Measurements from ENCODE around the gene VPS37D. TPM values are rescaled to one million over a fixed set of nuclear protein-coding genes. Genes with fewer than 3 reads are reported as not detected.

The VPS37D gene
- total and polyA plus RNA-seq, 3 donors from 2014 or later: 10.3 to 24.8 (median 15.0) TPM

- Histone ChIP-seq H3K27ac (no peak overlapping the region), H3K9me3 (no peaks in the 10 kb centered on the region), H3K4me3 (no peak overlapping the region), H3K27me3 (no peaks in the 10 kb centered on the region), H3K4me1 (no peaks in the 10 kb centered on the region), H3K36me3 (ENCODE audit: low read depth, missing control alignments) (no peaks in the 10 kb centered on the region)
- TF ChIP-seq POLR2A (IDR thresholded peaks at IDR 0.05): no peak
- no peak for TF ChIP-seq CTCF (IDR thresholded peaks at IDR 0.05)
- no peak for DNase-seq
- WGBS, 2 donors: 89% methylated on average over 8 of the region's 8 CpGs
- intact Hi-C loops (cut with DNase I; ENCODE audit: low total_unique reads): no loop called here
Measured at GRCh38 chr7:73635428-73636200, 32.0 kb upstream of the VPS37D start.

GRCh38 chr7:73638911-73639310, 28.7 kb upstream of the VPS37D start:
- 66 to 81% methylated on average over 3 of the region's 3 CpGs for WGBS, 2 donors
- H3K4me1 ChIP-seq: no peaks in the 10 kb centered on the region
- no peaks in the 10 kb centered on the region for H3K36me3 ChIP-seq (ENCODE audit: low read depth, missing control alignments)
- H3K27ac ChIP-seq: no peak overlapping the region
- no peak overlapping the region for H3K4me3 ChIP-seq
- no peaks in the 10 kb centered on the region for H3K9me3 ChIP-seq
- DNase-seq: no peak
- intact Hi-C loops (cut with DNase I; ENCODE audit: low total_unique reads): no loop called here
- TF ChIP-seq CTCF (IDR thresholded peaks at IDR 0.05) (no peak), POLR2A (IDR thresholded peaks at IDR 0.05) (no peak)
- no peaks in the 10 kb centered on the region for H3K27me3 ChIP-seq

- no peak for TF ChIP-seq POLR2A (IDR thresholded peaks at IDR 0.05)
- no peak for TF ChIP-seq CTCF (IDR thresholded peaks at IDR 0.05)
- H3K9me3 ChIP-seq: no peaks in the 10 kb centered on the region
- H3K27me3 ChIP-seq: no peaks in the 10 kb centered on the region
- H3K36me3 ChIP-seq (ENCODE audit: low read depth, missing control alignments): no peaks in the 10 kb centered on the region
- H3K4me3 ChIP-seq: no peak overlapping the region
- H3K4me1 ChIP-seq: peaks cover under 1% of the 10 kb centered on the region
- 70 to 85% methylated on average over 2 of the region's 2 CpGs for WGBS, 2 donors
- DNase-seq: no peak
- intact Hi-C loops (cut with DNase I; ENCODE audit: low total_unique reads): no loop called here
- H3K27ac ChIP-seq: no peak overlapping the region
Measured at GRCh38 chr7:73642834-73643233, 24.8 kb upstream of the VPS37D start.

DNA sequence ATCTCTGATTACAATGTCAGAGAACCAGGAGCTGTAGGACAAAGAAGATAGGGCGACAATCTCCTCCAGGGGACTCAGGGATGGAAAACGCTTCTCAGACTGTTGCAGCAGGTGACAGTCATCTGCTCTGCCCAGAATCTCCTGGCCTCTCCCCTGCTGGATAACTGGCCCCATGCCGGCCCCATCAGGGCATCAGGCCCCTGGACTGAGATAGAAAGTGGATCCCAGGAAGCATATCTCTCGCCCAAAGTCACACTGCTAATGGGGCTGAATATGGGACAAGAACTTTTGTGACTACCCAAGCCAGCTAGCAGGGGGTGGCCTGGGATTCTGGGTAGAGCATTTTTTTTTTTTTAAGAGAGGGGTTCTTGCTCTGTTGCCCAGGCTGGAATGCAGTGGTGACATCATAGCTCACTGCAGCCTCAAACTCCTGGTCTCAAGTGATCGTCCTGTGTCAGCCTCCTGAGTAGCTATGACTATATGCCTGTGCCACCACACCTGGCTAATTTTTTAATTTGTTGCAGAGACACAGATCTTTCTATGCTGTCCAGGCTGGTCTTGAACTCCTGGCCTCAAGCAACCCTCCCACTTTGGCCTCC, 22.8 kb upstream of the VPS37D start:
- Histone ChIP-seq H3K27ac (no peak overlapping the region), H3K4me1 (peaks cover 4% of the 10 kb centered on the region), H3K27me3 (no peaks in the 10 kb centered on the region), H3K36me3 (ENCODE audit: low read depth, missing control alignments) (no peaks in the 10 kb centered on the region), H3K9me3 (no peaks in the 10 kb centered on the region), H3K4me3 (no peak overlapping the region)
- DNase-seq: no peak
- TF ChIP-seq CTCF (IDR thresholded peaks at IDR 0.05): no peak
- intact Hi-C loops (cut with DNase I; ENCODE audit: low total_unique reads): no loop called here
- 62 to 77% methylated on average over 5 of the region's 5 CpGs for WGBS, 2 donors
